IPS DF 4.7 (cell line): ENCODE measurements around the gene ABCA7.
"Not testable (repeated sequence)": the region's sequence is repeated elsewhere in the genome, so short reads cannot be mapped to it uniquely, and the experiment has no call there.

Experiments used
- DNase-seq: peaks from one replicate; pipeline ENCODE4 v3.0.0-alpha.2; 2013; ENCODE audit warnings: low spot score; ENCODE audit errors: extremely low read depth

The ABCA7 gene

GRCh38 chr19:1017115-1017905 lies 22.6 kb upstream of the ABCA7 start:
- no peak for DNase-seq

- DNase-seq: no peak
Observed at GRCh38 chr19:1017906-1018305, 22.0 kb upstream of the ABCA7 start.

- no peak for DNase-seq
Observed at GRCh38 chr19:1018393-1018792, 21.5 kb upstream of the ABCA7 start.

GRCh38 chr19:1018932-1019615 lies 20.8 kb upstream of the ABCA7 start:
- no peak for DNase-seq

- no peak for DNase-seq
Observed at GRCh38 chr19:1019616-1019961, 20.3 kb upstream of the ABCA7 start.

GRCh38 chr19:1019980-1020867 lies 19.7 kb upstream of the ABCA7 start:
- no peak for DNase-seq

- no peak for DNase-seq
Observed at GRCh38 chr19:1020868-1021425, 19.0 kb upstream of the ABCA7 start, which contains the start of gene TMEM259. Gene TMEM259 (minus strand): TSS chr19:1021123. CDS start chr19:1020996, 127 bp downstream.

- not testable (repeated sequence) for DNase-seq
Observed at GRCh38 chr19:1023883-1024188, 16.1 kb upstream of the ABCA7 start.

GRCh38 chr19:1025080-1025479 lies 14.8 kb upstream of the ABCA7 start:
- DNase-seq: not testable (repeated sequence)

GRCh38 chr19:1025960-1026782 lies 13.7 kb upstream of the ABCA7 start, which contains the start of gene CNN2:
Gene CNN2 (plus strand): TSS chr19:1026608. CDS start chr19:1026662, 54 bp downstream.
- DNase-seq: no peak

GRCh38 chr19:1026783-1027649 lies 12.9 kb upstream of the ABCA7 start:
- DNase-seq: no peak

GRCh38 chr19:1027650-1028061 lies 12.3 kb upstream of the ABCA7 start:
- DNase-seq: no peak

- no peak for DNase-seq
Observed at GRCh38 chr19:1028062-1028926, 11.6 kb upstream of the ABCA7 start.

- no peak for DNase-seq
Observed at GRCh38 chr19:1032264-1032867, 7.5 kb upstream of the ABCA7 start.

GRCh38 chr19:1035998-1036621 lies 3.8 kb upstream of the ABCA7 start:
- DNase-seq: no peak

- DNase-seq: no peak
Observed at GRCh38 chr19:1037621-1038064, 2.3 kb upstream of the ABCA7 start.

- DNase-seq: no peak
Observed at GRCh38 chr19:1038978-1039645, 795 bp upstream of the ABCA7 start.
